Kidney (tissue), 14 donors: Measurements from ENCODE around the gene AGAP2. TPM values are rescaled to one million over a fixed set of nuclear protein-coding genes. Genes with fewer than 3 reads are reported as not detected.

ENCODE experiments used
- DNase-seq, 5 donors: peaks; one replicate each; pipeline ENCODE4 v3.0.0-alpha.2; 2013 to 2020
- FAIRE-seq: peaks from 2 replicates; lab custom pipeline; 2012; peaks lifted over from hg19 to GRCh38; lab: Jason Lieb, UNC
- H3K27ac ChIP-seq, 2 donors: one replicate each; pipeline ENCODE4 v1.7.0; 2013; ENCODE audit warnings: low read depth in 2 of 2, low read length in 2 of 2, inconsistent platforms in 1 of 2
- H3K27me3 ChIP-seq: one replicate; pipeline ENCODE4 v1.7.1; 2013; ENCODE audit warnings: low read length, inconsistent platforms; ENCODE audit not compliant: control insufficient read depth, insufficient read depth
- H3K36me3 ChIP-seq, 3 donors: one replicate each; pipeline versions ENCODE4 v1.7.0 to v1.7.1; 2013; ENCODE audit warnings: low read length in 3 of 3, control low read depth in 1 of 3, inconsistent platforms in 1 of 3; ENCODE audit not compliant: insufficient read depth in 3 of 3, control insufficient read depth in 2 of 3
- H3K4me1 ChIP-seq, 3 donors: one replicate each; pipeline versions ENCODE4 v1.7.0 to v1.7.1; 2013; ENCODE audit warnings: low read length in 3 of 3, inconsistent platforms in 1 of 3, low read depth in 1 of 3; ENCODE audit not compliant: control insufficient read depth in 2 of 3, insufficient read depth in 2 of 3
- H3K4me3 ChIP-seq, 3 donors: one replicate each; pipeline versions ENCODE4 v1.7.0 to v1.8.1; 2013; ENCODE audit warnings: low read length in 3 of 3, control low read depth in 1 of 3, inconsistent platforms in 1 of 3
- H3K9ac ChIP-seq, 3 donors: one replicate each; pipeline versions ENCODE4 v1.7.0 to v1.7.1; 2013; ENCODE audit warnings: low read length in 3 of 3, control low read depth in 1 of 3, inconsistent platforms in 1 of 3
- H3K9me3 ChIP-seq, 3 donors: one replicate each; pipeline versions ENCODE4 v1.7.0 to v1.7.1; 2013; ENCODE audit warnings: low read length in 3 of 3, control low read depth in 1 of 3, inconsistent platforms in 1 of 3; ENCODE audit not compliant: control insufficient read depth in 2 of 3, insufficient read depth in 1 of 3
- CTCF ChIP-seq: IDR thresholded peaks from 3 replicates; pipeline ENCODE4 v1.5.1; 2012; ENCODE audit warnings: mild to moderate bottlenecking, moderate library complexity, borderline replicate concordance; ENCODE audit not compliant: insufficient read depth; ENCODE audit errors: extremely low read depth
- intact Hi-C: fragments of 100-400 bp; cut with DNase I; formaldehyde crosslinking; loops from one replicate; pipeline ENCODE4 v1.11.1; 2022
- polyA plus RNA-seq: library from polyadenylated mRNA; stranded (reverse); fragments of 350-450 nt; fragmentation: Illumina TruSeq; extraction: RNeasy Lipid Tissue Mini Kit (QIAGEN cat#74804); gene quantifications from one replicate; pipeline ENCODE4 v1.2.3, GENCODE V29; 2014; ENCODE audit warnings: low read depth, low replicate concordance; ENCODE audit not compliant: insufficient read depth
- total RNA-seq: library from RNA; stranded (reverse); fragmentation: NEBNext Ultra II Directional; extraction: Animal tissue kit (Norgen Biotek cat#: 25700); gene quantifications from one replicate; pipeline ENCODE4 v1.2.1, GENCODE V29; 2021
- donor health status: control.
- donor health status: control.
- donor health status: control.
- donor health status: control.
- donor health status: control.
- donor health status: DM: yes; HTN: yes; CAD: no.
- donor health status: Normal renal cell carcinoma (clear cell type).

AGAP2 gene
- total and polyA plus RNA-seq, 2 donors from 2014 or later, result 0.13 to 3.7 TPM

GRCh38 chr12:57735952-57736740 is 2.4 kb downstream of the AGAP2 start:
- DNase-seq (peak in 2 of 5 donors; percentile 48 to 70), FAIRE-seq (no peak)
- peaks cover 0 to 7% (median 4%) of the 10 kb centered on the region in 3 donors for H3K4me1 ChIP-seq
- intact Hi-C loops, result no loop called here
- no peak for TF ChIP-seq CTCF
- H3K9me3 ChIP-seq, result no peaks in the 10 kb centered on the region
- H3K36me3 ChIP-seq, result no peaks in the 10 kb centered on the region
- H3K9ac ChIP-seq, result no peak overlapping the region
- H3K27ac ChIP-seq, result no peak overlapping the region
- H3K4me3 ChIP-seq, result no peak overlapping the region
- peaks cover 45% of the 10 kb centered on the region for H3K27me3 ChIP-seq

DNA sequence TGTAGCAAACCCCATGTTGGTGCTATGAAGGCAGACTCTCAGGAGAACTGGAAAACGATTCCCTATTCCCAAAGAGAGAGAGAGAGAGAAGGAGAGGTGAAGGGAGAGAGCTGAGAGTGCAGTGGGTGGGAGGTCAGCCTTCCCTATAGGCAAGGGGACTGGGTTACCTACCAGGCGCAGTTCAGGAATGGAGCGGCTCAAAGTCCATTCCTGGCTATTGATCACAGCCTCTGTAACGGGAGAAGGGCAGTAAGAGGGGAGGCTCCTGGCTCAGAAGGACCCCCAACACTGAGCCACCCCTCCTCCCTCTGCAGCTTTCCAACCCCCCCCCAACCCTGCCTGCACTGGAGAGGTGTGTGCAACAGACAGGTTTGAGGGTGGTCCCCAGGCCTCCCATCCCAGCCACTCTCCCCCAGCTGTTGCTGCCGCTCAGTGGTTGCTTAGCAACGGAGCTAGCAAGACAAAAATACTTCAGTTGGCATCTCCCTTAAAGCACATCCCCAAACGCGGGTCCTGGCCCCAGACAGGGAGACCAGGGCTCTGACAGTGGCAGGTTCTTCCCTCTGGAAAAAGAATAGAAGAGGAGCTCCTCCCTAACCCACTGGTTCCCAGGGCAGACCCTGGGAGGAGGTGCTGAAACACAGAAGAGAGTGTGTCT is 3.2 kb downstream of the AGAP2 start:
- intact Hi-C loops, result no loop called here
- DNase-seq (no peak), FAIRE-seq (no peak)
- Histone ChIP-seq H3K27me3 (peaks cover 41% of the 10 kb centered on the region), H3K4me1 (peaks cover 0 to 7% (median 4%) of the 10 kb centered on the region in 3 donors), H3K36me3 (no peaks in the 10 kb centered on the region), H3K4me3 (no peak overlapping the region), H3K27ac (no peak overlapping the region), H3K9ac (no peak overlapping the region), H3K9me3 (no peaks in the 10 kb centered on the region)
- TF ChIP-seq CTCF, result no peak

DNA sequence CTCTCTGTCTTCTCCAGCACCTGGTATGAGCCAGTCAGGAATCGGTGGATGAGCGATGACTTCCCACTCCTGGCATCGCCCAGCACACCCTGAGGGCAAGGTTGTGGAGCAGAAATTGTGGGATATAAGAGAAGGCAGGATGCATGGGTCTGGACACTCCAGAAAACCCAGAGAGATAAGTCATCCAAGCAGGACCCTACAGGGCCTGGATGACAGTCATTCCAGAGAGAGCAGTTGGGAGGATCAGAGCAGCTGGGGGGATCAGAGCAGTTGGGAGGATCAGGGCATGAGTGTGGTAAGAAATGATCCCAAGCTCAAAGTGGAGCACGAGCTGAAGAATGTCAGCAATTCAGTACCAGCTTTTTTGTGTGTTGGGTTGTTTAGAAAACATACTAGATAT is 4.0 kb downstream of the AGAP2 start:
- Histone ChIP-seq H3K27me3 (peaks cover 38% of the 10 kb centered on the region), H3K9me3 (no peaks in the 10 kb centered on the region), H3K27ac (no peak overlapping the region), H3K4me1 (peaks cover 0 to 7% (median 4%) of the 10 kb centered on the region in 3 donors), H3K9ac (no peak overlapping the region), H3K4me3 (no peak overlapping the region), H3K36me3 (no peaks in the 10 kb centered on the region)
- intact Hi-C loops, result no loop called here
- DNase-seq, result no peak
- FAIRE-seq, result no peak
- no peak for TF ChIP-seq CTCF
